Suppressor macrophage treated with lipopolysaccharide for 4 hours (primary cell): ENCODE measurements around the gene ATP5MC2.
"Not testable (repeated sequence)": the region's sequence is repeated elsewhere in the genome, so short reads cannot be mapped to it uniquely, and the experiment has no call there.

Experiments
- DNase-seq: peaks from one replicate; pipeline ENCODE4 v3.0.0-alpha.2; 2020

The ATP5MC2 gene

DNA sequence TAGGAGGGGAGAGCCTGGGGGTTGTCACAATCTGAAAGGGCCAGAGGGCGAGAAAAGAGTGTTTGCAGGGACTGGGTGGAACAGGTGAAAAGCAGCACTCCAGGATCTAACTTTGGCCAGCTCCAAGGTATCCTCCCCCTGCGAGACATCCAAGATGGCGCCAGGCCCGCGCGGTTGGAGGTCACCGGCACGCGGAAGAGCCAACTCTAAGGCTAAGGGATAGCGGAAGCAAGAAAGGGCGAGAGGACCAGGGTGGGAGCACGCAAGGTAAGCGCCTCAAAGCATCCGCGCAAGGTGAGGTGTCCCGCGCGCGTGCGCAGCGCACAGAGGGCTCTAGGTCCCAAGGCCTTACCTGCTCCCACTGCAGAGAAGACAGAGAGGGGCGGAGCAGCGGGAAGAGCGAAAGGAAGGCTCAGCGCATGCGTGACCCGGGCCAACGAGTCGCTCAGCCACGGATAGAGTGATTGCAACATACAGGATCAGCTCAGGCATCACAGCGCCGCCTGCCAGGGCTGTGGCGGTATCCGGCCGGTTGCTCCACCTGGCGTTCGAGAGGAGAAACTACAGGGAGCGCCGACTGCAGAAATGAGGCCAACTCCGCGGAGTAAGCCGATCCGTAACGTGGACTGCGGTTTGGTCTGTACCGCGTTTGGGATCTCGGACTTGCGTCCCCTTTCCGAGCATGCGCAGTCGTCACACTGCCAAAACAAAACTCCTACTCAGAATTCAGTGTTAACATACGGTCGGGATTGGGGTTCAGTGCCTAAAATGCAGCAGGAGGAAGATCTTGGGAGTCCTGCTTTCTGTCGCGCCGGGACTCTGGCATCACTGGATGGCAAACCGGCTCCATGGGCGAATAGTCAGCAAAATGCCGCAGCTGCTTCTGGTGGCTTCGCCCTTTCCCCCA lies at the start of gene ATP5MC2:
ATP5MC2 (minus strand) TSS at position 383 of the 907 bp plus-strand sequence. CDS start 3,469 bp downstream, outside the sequence.
- DNase-seq, result peak; percentile 98

DNA sequence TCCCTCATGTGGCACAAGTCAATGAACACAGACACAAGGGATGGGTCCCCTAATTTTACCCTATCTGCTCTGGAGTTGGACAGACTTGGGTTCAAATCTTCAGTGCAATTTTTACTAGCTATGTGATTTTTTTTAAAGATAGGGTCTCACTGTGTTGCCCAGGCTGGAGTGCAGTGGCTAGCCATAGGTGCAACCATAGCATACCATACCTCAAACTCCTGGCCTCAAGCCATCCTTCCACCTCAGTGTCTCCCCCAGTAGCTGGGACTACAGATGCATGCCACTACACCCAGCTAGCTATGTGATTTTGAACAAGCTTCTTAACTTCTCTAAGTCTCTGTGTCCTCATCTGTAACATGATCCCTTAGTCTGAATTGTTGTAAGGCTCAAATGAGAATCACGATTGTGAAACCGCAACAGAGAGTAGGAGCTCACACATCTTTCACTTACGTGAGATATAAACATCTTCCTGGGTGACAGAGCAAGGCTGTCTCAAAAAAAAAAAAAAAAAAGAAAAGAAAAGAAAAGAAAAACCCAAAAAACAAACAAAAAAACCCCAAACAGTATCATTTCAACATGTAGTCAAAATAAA lies 46.7 kb upstream of the ATP5MC2 start:
- DNase-seq, result no peak

DNA sequence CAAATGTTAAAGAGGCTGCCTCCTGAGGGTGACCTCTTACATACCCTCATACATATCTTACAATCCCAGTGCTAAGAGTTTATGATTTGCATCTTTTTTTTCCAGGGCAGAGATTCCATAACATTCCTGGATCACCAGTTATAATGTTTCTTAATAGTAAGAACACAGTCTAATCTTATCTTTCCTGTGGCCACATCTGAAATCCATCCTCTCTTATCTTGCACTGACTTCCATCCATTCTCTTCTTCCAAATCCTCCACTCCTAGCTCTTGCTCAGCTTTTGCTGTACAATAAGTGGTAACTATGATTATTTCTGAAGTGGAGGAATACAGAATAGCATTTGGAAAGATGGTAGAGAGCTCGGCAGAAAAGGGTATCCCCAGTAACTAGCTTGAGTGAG lies 45.1 kb upstream of the ATP5MC2 start:
- no peak for DNase-seq

DNA sequence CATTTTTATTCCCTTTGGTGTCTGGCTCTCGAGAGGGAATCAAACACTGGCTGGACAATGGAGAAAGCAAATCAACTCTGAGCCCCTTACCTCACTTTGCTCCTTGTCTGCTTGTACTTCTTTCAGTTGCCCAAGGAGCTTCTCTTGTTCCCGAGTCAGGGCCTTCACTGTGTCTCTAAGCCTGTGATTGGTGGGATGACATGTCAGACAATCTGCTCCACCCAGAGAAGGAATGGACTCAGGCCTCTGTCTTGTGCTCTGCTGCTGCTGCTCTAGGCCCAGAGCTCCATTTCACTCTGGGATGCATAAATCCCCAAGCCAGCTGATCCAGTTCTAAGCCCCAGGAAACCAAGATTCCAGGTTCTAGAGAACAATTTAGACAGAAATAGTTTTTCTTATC lies 43.8 kb upstream of the ATP5MC2 start:
- DNase-seq, result no peak

DNA sequence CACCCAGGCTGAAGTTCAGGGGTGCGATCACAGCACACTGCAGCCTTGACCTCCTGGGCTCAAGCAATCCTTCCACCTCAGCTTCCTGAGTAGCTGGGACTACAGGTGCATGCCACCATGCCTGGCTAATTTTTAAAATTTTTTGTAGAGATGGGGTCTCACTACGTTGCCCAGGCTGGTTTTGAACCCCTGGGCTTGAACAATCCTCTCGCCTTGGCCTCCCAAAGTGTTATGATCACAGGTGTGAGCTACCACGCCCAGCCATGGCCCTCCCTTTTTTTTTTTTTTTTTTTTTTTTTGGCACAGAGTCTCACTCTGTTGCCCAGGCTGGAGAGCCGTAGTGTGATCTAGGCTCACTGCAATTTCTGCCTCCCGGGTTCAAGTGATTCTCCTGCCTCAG lies 42.7 kb upstream of the ATP5MC2 start:
- not testable (repeated sequence) for DNase-seq

DNA sequence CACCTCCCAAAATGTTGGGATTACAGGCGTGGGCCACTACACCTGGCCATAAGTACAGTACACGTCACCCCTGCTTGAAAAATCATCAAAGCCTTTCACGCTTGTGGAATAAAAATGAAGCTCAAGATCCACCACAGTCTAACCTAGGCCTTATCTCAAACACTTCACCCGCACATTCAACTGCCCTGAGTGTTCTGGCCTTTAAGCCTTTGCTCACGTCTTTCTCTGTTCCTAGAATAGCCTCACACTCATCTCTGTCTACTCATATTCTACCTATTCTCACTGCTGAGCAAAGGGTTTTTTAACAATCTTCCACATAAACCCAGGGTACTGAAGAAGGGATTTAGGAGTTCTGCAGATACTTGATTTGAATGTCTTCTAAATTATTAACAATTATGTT lies 41.4 kb upstream of the ATP5MC2 start:
- no peak for DNase-seq

DNA sequence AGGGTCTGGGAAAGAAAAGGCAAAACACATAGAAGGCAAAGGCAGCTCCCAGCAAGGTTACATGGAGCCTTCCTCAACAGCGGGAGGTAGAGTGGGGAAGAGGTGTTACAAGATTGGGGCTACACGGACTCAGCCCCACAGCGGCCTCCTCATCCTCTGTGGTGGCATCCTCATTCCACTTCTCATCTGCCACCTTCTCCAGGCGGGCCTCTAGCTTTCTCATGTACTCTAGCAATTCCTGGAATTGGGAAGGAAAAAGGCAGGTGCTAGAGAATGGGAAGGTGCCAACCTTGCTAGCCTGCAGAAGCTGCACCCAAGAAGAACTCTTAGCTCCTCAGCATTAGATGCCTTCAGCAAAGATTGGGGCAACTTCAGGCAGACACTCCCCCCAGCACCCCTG lies 38.1 kb upstream of the ATP5MC2 start:
- no peak for DNase-seq

DNA sequence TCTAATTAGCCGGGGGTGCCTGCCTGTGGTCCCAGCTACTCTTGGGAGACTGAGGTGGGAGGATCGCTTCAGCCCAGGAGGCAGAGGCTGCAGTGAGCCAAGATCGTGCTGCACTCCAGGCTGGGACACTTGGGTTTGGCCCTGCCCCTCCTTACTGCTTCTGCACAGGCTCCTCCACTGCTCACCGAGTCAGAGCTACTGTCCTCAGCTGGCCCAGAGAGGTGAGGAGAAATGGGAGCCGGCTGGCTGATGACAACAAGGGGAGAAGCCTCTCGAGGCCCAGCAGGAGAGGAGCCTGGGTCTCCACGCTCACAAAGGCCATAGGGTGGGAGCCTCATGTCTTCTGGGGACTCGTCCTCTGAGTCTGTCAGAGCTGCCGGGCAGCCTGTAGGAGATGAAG lies 37.6 kb upstream of the ATP5MC2 start:
- no peak for DNase-seq

DNA sequence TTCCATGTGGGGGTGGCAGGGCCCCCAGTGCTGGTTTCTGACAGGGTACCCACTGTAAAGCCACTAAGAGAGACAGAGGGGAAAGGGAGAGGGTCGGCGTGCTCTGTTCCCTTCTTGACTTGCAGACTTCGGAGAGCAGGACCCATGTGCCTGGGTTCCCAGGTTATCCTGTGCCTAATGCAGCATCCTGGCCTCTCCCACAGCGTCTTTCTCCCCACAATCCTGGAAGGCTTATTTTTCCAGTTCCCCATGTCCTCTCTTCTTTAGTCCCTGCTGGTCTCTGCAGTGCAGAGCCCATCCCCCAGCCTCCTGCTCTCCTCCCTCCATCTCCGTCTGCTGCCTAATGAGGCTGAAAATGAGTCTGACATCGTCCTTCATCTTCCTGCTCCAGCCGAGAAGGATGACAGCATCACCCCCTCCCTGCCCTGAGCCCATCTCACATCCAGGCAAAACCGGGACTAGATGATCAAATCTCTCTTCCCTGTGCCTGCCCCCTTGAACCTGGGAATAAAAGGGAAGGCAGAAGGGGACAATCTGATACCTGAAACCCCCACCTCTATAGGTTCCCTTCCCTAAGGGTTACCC lies 36.3 kb upstream of the ATP5MC2 start:
- no peak for DNase-seq

DNA sequence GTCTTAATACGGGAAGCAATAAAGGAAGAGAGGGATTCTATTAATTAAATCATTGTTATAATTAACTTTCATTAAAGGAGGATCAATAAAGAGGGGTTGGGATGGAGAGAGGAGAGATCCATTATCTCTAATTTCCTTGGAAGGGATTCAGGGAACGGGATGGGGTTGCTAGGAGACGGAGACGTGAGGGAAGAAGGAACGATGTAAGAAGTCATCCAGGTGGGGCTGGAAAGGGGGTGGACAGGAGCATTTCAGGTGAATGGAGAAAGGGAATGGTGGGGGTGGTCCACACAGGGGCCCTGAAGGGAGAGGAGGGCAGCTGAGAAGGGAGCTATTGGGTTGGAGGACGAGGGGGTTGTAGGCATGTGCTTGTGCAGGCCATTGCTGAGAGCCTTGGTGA lies 34.2 kb upstream of the ATP5MC2 start:
- DNase-seq, result no peak

DNA sequence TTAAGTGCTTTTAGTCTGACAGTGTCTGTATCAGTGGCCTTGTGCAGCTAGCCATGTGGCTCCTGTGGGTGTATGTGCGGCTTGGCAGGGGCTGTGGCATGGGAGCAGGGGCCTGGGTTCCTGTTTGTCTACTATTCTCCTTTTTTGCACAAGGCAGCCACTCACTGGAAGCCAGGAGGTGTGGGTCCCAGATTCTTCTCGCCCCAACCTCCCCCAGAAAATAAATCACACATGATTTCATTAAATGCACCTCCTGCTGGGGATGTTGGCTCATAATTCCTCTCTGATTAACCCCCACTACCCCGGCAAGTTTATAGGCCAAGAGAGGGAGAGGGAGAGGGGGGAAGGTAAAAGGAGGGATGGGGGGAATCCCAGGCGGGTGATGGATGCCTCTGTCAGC lies 33.8 kb upstream of the ATP5MC2 start:
- no peak for DNase-seq

DNA sequence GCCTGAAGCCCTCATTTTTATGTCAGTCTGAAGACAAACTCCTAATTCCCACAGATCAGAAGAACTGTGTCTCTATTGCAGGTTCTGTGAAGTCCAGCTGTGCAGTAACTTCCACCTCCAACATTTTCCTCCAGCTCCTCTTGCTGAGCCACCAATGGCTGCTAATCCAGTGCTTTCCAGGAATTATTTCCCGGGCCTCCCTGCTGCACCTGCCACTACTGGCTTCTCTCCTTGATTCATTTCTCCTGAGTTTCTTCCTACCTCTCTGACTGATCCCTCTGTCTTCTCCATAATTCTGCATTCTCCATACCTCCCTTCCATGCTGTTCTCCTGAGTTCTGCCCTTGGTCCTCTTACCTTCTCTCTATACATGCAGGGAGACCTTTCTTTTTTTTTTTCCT lies 30.2 kb upstream of the ATP5MC2 start:
- no peak for DNase-seq

DNA sequence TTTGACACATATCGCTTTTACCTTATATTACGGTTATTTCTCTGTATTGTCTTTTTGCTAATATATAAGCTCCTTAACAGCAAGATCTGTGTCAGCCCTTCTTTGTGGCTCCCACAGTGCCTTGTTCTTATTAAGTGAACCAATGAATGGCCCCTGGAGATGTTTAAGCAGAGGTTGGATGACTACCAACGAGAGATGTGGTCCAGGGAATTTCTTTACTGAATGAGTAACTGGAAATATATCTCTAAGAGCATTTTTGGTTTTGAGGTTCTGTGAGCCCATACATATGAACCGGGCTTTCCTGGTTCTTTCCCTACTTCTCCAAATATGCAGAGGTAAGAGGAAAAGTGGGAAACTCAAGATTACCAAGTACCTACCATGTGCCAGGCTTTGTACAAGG lies 27.9 kb upstream of the ATP5MC2 start:
- no peak for DNase-seq

DNA sequence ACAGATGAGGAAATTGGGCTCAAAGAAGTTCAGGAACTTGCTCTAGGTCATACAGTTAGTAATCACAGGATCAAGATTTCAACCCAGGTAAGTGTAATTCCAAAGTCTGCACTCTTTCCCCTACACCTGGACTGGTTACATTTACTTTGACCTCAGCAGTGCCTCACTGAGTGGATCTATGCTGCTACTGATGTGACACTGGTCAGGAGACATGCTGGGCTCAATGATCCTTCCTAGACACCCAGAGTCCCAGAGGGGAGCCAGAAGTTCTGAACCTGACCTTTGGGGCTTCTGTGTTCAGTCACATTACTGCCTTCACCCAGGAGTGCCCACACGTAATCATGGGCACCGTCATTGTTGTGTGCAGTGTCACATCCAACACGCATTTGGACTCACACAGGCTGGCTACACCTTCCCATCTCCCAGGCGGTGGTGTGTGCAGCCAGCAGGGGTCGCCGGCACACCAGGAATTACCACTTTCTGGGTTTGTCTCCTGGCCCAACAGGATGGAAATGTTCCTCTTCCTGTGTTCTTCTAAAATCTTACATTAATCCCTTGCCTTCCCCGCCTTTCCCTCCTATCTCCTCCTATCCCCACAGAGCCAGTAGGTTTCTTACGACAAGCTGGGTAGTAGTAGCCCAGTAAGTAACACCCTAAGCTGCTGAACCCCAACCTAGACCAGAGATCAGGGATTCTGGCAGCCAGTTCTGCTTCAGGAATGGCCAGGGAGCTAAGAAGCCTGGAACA lies 25.8 kb upstream of the ATP5MC2 start:
- peak; percentile 75 for DNase-seq

DNA sequence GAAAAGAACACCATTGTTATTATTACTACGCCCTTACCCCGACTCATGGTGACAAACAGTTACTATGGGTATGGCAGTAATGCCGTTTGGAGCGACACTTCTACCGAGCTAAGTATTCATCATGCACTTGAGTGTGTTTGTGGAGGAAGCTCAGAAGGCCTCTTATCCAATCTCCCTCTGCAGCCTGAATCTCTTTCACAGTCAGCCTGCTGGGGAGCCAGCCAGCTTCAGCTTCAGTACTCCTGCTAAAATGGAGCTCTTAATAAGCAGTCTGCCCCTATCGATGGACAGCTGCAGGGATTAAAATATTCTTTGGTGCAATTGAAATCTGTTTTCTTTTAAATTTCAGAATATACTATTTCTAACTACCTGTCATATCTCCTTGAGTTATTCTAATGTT lies 24.7 kb upstream of the ATP5MC2 start:
- DNase-seq, result no peak

DNA sequence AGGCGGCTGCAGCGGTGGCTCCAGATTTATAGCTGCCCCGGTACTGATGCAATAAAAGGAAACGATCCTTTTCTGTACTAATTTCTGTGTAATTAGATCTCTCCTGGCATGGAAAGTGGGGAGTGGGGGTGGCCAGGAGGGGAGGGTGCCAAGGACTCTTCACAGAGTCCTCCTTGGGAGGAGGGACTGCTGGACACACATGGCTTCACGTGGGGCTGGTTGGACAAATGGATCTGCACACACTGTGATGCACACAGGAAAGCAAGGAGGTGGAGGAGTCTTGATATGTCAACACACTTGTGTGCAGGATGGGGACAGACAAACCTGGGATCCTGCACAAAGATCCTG lies 23.8 kb upstream of the ATP5MC2 start:
- DNase-seq, result no peak

DNA sequence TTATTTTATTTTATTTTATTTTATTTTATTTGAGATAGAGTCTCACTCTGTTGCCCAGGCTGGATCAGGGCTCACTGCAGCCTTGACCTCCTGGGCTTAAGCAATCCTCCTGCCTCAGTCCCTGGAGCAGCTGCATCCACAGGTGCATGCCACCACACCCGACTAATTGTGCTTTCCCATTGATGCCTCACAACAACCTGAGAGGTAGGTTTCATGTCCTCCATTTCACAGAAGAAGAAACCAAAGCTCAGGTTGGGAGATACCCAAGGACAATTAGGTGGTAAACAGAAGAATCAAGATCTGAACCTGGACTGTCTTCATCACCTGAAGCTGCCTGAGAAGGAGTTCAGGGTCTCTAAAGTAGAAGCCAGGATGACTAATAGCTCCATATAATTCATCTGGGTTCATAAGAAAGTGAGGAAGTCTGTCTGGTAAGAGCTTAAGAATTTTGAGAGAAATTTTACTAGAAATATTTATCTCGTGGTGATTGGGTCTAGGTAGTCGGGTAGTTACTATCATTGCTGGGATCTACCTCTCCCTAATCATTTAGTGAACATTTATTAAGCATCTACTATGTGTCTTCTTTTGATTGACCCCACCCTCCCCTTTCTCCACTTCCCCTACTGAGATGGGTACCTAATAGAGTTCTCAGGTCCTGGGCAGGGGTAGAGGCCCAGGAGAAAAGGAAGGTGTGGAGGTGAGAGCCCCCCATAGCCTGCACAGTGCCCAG lies 23.2 kb upstream of the ATP5MC2 start:
- DNase-seq, result no peak

DNA sequence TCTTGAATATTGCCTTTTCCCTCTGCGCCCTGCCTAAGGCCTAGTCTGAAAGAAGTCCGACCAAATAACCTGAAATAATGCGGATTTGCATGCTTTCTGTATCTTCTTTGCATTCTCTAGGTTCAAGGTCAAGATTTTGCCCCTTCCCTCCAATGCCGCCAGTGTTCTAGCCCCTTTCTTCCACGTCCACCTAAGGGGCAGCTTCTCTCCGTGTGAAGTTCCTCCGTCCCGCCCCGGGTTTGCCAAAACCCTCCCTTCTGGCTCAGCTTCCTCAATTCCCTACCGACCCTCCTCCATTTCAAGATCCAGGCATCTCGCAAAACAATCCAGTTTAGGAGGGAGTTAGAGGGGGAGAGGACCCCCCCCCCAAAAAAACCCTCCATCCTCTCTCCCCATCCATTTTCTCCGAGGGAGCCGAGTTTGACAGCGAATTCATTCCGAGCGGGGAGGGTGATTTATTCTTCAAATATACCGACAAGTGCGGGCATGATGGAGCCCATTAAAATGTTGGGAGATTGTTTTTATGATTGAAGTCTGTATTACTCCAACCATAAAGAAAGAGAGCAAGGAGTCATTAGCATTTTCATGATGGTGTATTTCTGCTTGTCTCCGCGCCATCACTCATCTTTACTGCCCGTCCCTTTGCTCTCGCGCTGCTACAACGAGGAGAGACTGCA lies 20.9 kb upstream of the ATP5MC2 start:
- no peak for DNase-seq

DNA sequence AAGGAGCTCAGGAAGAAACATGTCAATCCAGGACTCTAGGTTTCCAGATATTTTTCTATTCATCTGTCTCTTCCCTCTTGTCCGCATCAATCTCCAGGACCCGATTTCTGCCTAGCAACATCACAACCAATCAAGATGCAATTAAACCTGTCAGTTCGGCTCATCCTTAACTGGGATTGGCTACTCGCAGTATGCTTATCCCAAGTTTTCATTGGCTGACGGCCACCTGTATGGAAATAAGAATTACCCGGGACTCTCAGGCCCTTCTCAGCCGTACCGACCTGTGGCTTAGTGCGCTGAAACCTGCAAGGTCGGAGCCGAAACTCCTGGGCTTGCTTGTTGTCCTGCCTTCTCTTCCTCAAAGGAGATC lies 20.4 kb upstream of the ATP5MC2 start:
- peak; percentile 38 for DNase-seq

DNA sequence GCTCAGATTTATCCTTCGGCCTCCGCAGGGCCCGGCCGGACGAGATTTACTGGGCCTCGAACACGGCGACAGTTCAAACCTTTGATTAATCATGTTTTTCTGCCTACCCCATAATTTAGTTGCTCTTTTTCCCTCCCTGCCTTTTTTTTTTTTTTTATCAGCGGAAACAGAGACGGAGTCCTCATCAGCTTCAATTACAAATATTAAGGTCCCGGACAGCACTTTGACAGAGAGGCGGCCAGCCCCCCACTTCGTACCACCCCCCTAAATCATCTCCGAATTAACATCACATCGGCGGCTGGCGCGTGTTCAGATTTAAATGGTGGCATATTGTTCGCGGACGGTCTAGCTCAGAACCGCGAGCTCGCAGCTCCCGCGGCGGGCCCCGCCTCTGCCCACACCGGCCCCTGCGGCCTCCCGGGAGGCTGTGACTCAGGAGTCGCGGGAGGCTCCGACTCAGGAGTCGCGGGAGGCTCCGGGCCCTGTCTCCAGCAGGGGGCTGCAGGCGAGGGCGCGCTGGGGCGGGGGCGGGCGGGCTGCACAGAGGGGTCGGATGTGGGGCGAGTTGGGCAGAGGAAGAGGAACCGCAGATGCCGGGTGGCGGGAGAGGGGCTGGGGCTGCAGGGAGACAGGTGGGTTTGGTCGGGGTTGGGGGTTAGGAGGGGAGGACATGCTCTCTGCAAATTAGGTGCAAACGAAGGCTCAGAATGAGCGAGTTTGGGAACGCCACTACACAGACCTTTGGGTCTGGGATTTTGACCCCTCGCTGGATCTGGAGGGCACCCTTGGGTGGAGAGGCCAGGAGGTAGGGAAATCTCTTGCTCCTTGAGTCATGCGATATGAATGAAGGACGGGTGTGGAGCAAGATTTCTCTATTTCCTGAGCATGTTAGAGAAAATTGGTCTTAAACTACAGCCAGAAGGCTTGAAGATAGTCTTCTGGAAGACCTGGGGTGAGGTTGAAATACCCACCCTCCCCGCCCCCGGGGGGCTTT lies 19.6 kb upstream of the ATP5MC2 start:
- DNase-seq, result peak; percentile 45

DNA sequence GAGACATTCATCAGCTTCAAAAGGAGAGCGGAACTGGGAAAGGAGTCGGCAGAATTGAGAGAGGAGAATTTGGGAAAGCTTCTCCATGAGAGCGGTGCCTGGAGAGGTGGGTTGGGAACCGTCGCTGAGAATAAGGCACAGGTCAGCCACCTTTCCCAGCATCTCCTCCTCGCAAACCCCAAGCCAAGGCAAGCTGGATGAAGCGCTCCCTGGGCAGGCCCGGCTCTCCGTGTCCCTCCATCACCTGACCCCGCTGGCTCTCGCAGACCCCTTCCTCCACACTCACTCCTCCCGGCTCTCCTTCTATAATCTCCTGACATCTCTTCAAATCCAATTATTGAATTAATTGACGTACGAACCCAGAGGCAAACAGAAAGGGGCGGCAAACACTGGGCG lies 18.9 kb upstream of the ATP5MC2 start:
- no peak for DNase-seq
